ENCODE measurements around the gene TLCD5. TPM values are rescaled to one million over a fixed set of nuclear protein-coding genes. Genes with fewer than 3 reads are reported as not detected.

Gene TLCD5
- total RNA-seq, 4 donors from 2014 or later = 0.51 to 17.1 (median 6.4) TPM

DNA sequence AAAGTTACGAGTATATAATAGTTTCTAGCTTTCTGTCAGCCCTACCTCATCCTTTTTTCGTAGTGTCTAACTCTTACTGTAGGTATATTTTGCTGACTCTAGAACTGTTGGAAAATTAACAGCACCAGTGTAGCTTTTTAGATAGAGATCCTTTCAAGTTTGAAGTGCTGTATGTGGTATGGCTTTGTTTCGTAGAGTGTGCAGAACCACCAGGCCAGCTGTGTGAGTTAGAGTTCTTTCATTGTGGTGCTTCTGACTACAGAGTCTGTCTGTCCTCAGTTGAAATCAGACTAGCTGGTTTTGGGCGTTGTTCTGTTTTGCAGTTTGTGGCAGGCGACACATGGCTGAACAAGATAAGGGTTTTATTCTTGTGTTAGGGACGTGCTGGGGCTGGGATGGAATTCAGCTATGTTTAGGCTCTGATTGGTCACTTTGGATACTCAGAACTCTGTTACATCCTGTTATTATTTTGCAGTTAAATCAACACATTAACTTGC is 14.3 kb downstream of the TLCD5 start:
- Histone ChIP-seq H3K27me3 (no peaks in the 10 kb centered on the region), H3K4me3 (peak overlapping the region; percentile 14 to 74), H3K4me1 (peaks cover 0 to 7% of the 10 kb centered on the region in 2 donors), H3K27ac (peak overlapping the region; percentile 18 to 96), H3K36me3 (no peaks in the 10 kb centered on the region), H3K9me3 (no peaks in the 10 kb centered on the region)
- intact Hi-C loops (cut with DNase I; ENCODE audit: low total_unique reads) = no loop called here
- TF ChIP-seq POLR2A (IDR thresholded peaks at IDR 0.05) = peak in 1 of 2 donors; percentile 14
- TF ChIP-seq, protein P1, sequence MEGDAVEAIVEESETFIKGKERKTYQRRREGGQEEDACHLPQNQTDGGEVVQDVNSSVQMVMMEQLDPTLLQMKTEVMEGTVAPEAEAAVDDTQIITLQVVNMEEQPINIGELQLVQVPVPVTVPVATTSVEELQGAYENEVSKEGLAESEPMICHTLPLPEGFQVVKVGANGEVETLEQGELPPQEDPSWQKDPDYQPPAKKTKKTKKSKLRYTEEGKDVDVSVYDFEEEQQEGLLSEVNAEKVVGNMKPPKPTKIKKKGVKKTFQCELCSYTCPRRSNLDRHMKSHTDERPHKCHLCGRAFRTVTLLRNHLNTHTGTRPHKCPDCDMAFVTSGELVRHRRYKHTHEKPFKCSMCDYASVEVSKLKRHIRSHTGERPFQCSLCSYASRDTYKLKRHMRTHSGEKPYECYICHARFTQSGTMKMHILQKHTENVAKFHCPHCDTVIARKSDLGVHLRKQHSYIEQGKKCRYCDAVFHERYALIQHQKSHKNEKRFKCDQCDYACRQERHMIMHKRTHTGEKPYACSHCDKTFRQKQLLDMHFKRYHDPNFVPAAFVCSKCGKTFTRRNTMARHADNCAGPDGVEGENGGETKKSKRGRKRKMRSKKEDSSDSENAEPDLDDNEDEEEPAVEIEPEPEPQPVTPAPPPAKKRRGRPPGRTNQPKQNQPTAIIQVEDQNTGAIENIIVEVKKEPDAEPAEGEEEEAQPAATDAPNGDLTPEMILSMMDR (IDR thresholded peaks at IDR 0.05) = no peak
- no peak for DNase-seq

DNA sequence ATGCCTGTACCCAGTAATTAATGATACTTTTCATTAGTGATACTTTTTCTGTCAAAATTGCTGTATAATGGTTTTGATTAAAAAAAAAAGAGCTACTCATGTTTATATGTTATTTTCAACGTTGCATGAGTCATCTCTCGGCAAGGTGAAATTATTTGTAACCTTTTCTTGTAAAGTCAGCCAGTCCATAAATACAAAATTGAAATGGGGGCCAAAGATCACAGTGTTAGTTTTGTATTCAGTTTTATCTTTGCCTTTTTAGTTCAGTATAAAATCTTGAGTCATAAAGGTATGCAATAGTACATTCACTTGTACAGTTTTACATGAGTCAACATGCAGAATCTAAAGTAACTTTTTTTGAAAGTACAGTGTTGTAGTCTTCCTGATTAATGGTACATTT is 15.4 kb downstream of the TLCD5 start:
- Histone ChIP-seq H3K4me1 (peaks cover 0 to 7% of the 10 kb centered on the region in 2 donors), H3K4me3 (no peak overlapping the region), H3K36me3 (no peaks in the 10 kb centered on the region), H3K9me3 (no peaks in the 10 kb centered on the region), H3K27ac (peak overlapping the region in 1 of 2 donors; percentile 96), H3K27me3 (no peaks in the 10 kb centered on the region)
- no peak for DNase-seq
- intact Hi-C loops (cut with DNase I; ENCODE audit: low total_unique reads) = no loop called here
- TF ChIP-seq POLR2A (IDR thresholded peaks at IDR 0.05) = no peak
- TF ChIP-seq, protein P1 (IDR thresholded peaks at IDR 0.05) = no peak

DNA sequence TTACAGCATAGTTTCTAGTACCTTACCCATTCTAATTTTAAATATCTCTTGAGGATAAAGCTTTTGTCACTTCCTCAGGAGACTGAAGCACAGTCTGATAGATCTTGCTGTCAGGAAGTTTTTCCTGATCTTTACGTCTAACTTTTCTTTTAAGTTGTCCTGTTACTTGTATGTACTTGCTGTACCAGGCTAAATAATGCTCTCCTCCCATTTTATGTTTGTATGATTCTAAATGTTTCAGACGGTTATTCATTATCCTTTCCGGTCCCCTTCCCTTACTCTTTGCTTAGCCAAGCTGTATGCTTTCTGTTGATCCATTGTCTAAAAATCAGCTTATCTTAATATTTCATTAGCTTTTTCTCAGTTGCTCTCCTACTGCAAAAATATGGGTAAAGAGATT is 17.1 kb downstream of the TLCD5 start:
- H3K4me3 ChIP-seq = no peak overlapping the region
- no peaks in the 10 kb centered on the region for H3K9me3 ChIP-seq
- no peaks in the 10 kb centered on the region for H3K27me3 ChIP-seq
- no peaks in the 10 kb centered on the region for H3K36me3 ChIP-seq
- H3K4me1 ChIP-seq = peaks cover 0 to 18% of the 10 kb centered on the region in 2 donors
- intact Hi-C loops (cut with DNase I; ENCODE audit: low total_unique reads) = no loop called here
- DNase-seq = no peak
- TF ChIP-seq POLR2A (IDR thresholded peaks at IDR 0.05) = no peak
- TF ChIP-seq, protein P1 (IDR thresholded peaks at IDR 0.05) = no peak
- H3K27ac ChIP-seq = no peak overlapping the region

DNA sequence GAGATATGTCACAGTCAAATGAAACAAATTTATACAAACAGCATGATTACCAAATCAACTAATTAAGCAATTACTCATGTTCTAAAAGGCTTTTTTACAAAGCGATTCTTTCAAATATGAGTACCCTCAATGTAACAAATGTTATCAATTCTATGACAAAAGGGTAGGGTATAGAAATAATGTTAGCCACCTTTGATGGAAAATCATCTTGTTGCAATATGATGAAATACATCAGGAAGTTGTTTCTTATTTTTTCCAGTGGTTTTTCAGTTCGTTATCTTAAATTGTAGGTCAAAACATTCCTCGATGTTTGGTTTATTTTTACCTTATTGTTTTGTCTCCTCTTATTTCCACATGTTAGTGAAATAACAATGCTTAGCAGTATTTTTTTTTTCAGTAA is 17.6 kb downstream of the TLCD5 start:
- intact Hi-C loops (cut with DNase I; ENCODE audit: low total_unique reads) = no loop called here
- Histone ChIP-seq H3K4me3 (no peak overlapping the region), H3K27me3 (no peaks in the 10 kb centered on the region), H3K9me3 (no peaks in the 10 kb centered on the region), H3K36me3 (no peaks in the 10 kb centered on the region), H3K4me1 (peaks cover 0 to 18% of the 10 kb centered on the region in 2 donors), H3K27ac (no peak overlapping the region)
- no peak for DNase-seq
- TF ChIP-seq, protein P1 (IDR thresholded peaks at IDR 0.05) = no peak
- no peak for TF ChIP-seq POLR2A (IDR thresholded peaks at IDR 0.05)

DNA sequence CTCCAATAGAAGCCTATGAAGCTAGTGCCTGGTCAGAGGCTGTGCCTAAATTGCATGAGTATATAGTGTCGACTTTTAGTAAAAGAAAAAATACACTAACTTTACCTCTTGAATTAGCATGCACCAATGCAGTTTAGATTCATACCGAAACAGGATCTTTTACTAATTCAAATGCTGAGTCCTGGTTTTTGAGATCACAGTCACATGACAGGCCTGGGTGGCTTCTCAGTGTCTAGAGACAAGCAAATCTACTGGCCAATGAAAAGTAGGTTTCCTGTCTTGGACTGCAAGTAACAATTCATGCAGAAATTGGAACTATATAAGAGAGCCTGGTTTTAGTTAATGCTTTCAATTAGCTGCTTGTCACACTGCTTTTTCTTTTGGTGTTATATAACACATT is 18.3 kb downstream of the TLCD5 start:
- peaks cover 0 to 18% of the 10 kb centered on the region in 2 donors for H3K4me1 ChIP-seq
- intact Hi-C loops (cut with DNase I; ENCODE audit: low total_unique reads) = no loop called here
- no peak overlapping the region for H3K27ac ChIP-seq
- H3K4me3 ChIP-seq = no peak overlapping the region
- no peak for DNase-seq
- no peaks in the 10 kb centered on the region for H3K27me3 ChIP-seq
- TF ChIP-seq, protein P1 (IDR thresholded peaks at IDR 0.05) = no peak
- no peak for TF ChIP-seq POLR2A (IDR thresholded peaks at IDR 0.05)
- H3K36me3 ChIP-seq = no peaks in the 10 kb centered on the region
- H3K9me3 ChIP-seq = no peaks in the 10 kb centered on the region

Data from uterus (tissue), 4 donors.